Adrenal gland (tissue), 5 donors: ENCODE data around the gene RASA4.
"Not testable (repeated sequence)": the region's sequence is repeated elsewhere in the genome, so short reads cannot be mapped to it uniquely, and the experiment has no call there.

Experiments used
- POLR2A ChIP-seq, 2 donors: fragments of 450-650 bp; IDR thresholded peaks; one replicate each; pipeline ENCODE4 v1.6.1; 2017; ENCODE audit warnings: antibody characterized with exemption in 2 of 2, mild to moderate bottlenecking in 2 of 2, moderate library complexity in 1 of 2
- TF ChIP-seq, protein P1 (sequence below), 6 experiments: fragments of 450-650 bp in 4 of 6; fragments of 200-600 bp in 2 of 6; sonication (generic) in 1 of 6; IDR thresholded peaks; 1 replicate in 5 of 6; 2 replicates in 1 of 6; pipeline versions ENCODE4 v1.5.1 to v1.8.0; 2016 to 2021; ENCODE audit warnings: antibody characterized with exemption in 6 of 6, mild to moderate bottlenecking in 2 of 6, moderate library complexity in 1 of 6
- donor health status: DM: no; HTN: no; CAD: no.

DNA sequence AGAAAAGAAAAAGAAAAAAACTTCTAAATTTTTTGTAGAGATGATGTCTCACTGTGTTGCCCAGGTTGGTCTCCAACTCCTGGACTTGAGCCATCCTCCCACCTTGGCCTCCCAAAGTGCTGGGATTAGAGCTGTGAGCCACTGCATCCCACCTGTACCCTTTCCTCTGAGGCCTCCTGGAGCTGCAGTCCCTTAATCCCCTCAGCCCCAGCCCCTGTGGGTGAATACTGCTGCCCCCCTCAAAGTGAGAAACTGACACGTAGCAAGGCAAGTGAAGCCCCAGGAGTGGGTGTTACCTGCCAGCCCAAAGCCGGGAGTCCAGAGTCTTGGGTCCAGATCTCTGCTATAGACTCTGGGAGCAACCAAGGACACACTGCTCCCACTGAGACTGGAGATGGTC is 91.8 kb downstream of the RASA4 start:
- TF ChIP-seq, protein P1, sequence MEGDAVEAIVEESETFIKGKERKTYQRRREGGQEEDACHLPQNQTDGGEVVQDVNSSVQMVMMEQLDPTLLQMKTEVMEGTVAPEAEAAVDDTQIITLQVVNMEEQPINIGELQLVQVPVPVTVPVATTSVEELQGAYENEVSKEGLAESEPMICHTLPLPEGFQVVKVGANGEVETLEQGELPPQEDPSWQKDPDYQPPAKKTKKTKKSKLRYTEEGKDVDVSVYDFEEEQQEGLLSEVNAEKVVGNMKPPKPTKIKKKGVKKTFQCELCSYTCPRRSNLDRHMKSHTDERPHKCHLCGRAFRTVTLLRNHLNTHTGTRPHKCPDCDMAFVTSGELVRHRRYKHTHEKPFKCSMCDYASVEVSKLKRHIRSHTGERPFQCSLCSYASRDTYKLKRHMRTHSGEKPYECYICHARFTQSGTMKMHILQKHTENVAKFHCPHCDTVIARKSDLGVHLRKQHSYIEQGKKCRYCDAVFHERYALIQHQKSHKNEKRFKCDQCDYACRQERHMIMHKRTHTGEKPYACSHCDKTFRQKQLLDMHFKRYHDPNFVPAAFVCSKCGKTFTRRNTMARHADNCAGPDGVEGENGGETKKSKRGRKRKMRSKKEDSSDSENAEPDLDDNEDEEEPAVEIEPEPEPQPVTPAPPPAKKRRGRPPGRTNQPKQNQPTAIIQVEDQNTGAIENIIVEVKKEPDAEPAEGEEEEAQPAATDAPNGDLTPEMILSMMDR (IDR thresholded peaks at IDR 0.05), result not testable (repeated sequence)
- TF ChIP-seq POLR2A (IDR thresholded peaks at IDR 0.05), result not testable (repeated sequence)
